HepG2 (cell line): ENCODE data around the gene RNASE7. TPM values are rescaled to one million over a fixed set of nuclear protein-coding genes. Genes with fewer than 3 reads are reported as not detected.
A peak's percentile ranks its signal among the peaks of the same experiment; 100 is the strongest.

ENCODE experiments used
- ESRRA ChIP-seq: sonication (generic); formaldehyde crosslinking; IDR thresholded peaks from 2 replicates; pipeline ENCODE4 v1.5.1; 2020; ENCODE audit warnings: mild to moderate bottlenecking, low read depth, missing genetic modification reagents
- FOXP1 ChIP-seq, 2 experiments: fragments of 450-650 bp in 1 of 2; IDR thresholded peaks; 2 replicates each; pipeline ENCODE4 v1.6.1; 2017 to 2018; ENCODE audit warnings: antibody characterized with exemption in 1 of 2
- GATAD1 ChIP-seq: IDR thresholded peaks from 2 replicates; pipeline ENCODE4 v1.6.1; 2016; ENCODE audit warnings: missing genetic modification reagents, missing compliant biosample characterization
- MXD3 ChIP-seq: IDR thresholded peaks from 2 replicates; pipeline ENCODE4 v1.6.1; 2016; ENCODE audit warnings: mild to moderate bottlenecking, missing biosample characterization, missing genetic modification reagents
- NR0B2 ChIP-seq: sonication (generic); formaldehyde crosslinking; IDR thresholded peaks from 2 replicates; pipeline ENCODE4 v1.4.0; 2020; ENCODE audit warnings: mild to moderate bottlenecking, missing genetic modification reagents
- PRPF4 ChIP-seq: fragments of 200-400 bp; formaldehyde crosslinking; IDR thresholded peaks from 2 replicates; pipeline ENCODE4 v1.6.1; 2016; ENCODE audit warnings: low read length, low read depth; ENCODE audit not compliant: poor library complexity, severe bottlenecking
- SAP130 ChIP-seq: IDR thresholded peaks from 2 replicates; pipeline ENCODE4 v1.6.1; 2016; ENCODE audit warnings: low read depth
- STAT6 ChIP-seq: sonication (generic); formaldehyde crosslinking; IDR thresholded peaks from 2 replicates; pipeline ENCODE4 v1.4.0; 2020; ENCODE audit warnings: missing genetic modification reagents, mild to moderate bottlenecking, borderline replicate concordance
- TAF1 ChIP-seq: sonication (generic); formaldehyde crosslinking; IDR thresholded peaks from 2 replicates; pipeline ENCODE4 v1.4.0; 2020; ENCODE audit warnings: missing genetic modification reagents
- TGIF2 ChIP-seq: IDR thresholded peaks from 2 replicates; pipeline ENCODE4 v1.6.1; 2016; ENCODE audit warnings: control low read depth, missing compliant biosample characterization
- THAP11 ChIP-seq: IDR thresholded peaks from 2 replicates; pipeline ENCODE4 v1.6.1; 2016; ENCODE audit warnings: missing biosample characterization, missing genetic modification reagents
- THRA ChIP-seq: sonication (generic); formaldehyde crosslinking; IDR thresholded peaks from 2 replicates; pipeline ENCODE4 v1.4.0; 2020; ENCODE audit warnings: missing genetic modification reagents, borderline replicate concordance
- ZBTB34 ChIP-seq: sonication (generic); formaldehyde crosslinking; IDR thresholded peaks from 2 replicates; pipeline ENCODE4 v1.8.0; 2022; ENCODE audit warnings: mild to moderate bottlenecking, missing genetic modification reagents
- ZEB1 ChIP-seq: IDR thresholded peaks from 2 replicates; pipeline ENCODE4 v1.6.1; 2012; ENCODE audit warnings: mild to moderate bottlenecking, low read depth, inconsistent platforms; ENCODE audit not compliant: insufficient replicate concordance
- ZGPAT ChIP-seq: IDR thresholded peaks from 2 replicates; pipeline ENCODE4 v1.6.1; 2016; ENCODE audit warnings: mild to moderate bottlenecking
- ZNF17 ChIP-seq: sonication (generic); formaldehyde crosslinking; IDR thresholded peaks from 2 replicates; pipeline ENCODE4 v1.5.0; 2020; ENCODE audit warnings: mild to moderate bottlenecking, missing genetic modification reagents
- ZNF337 ChIP-seq: sonication (generic); formaldehyde crosslinking; IDR thresholded peaks from 2 replicates; pipeline ENCODE4 v1.5.1; 2020; ENCODE audit warnings: missing genetic modification reagents, low read depth, mild to moderate bottlenecking, borderline replicate concordance
- ZNF33A ChIP-seq: sonication (generic); formaldehyde crosslinking; IDR thresholded peaks from 2 replicates; pipeline ENCODE4 v1.5.1; 2020; ENCODE audit warnings: missing genetic modification reagents, mild to moderate bottlenecking, moderate library complexity, borderline replicate concordance
- ZNF33B ChIP-seq: sonication (generic); formaldehyde crosslinking; IDR thresholded peaks from 2 replicates; pipeline ENCODE4 v1.5.1; 2020; ENCODE audit warnings: mild to moderate bottlenecking, missing genetic modification reagents
- ZNF670 ChIP-seq: sonication (generic); formaldehyde crosslinking; IDR thresholded peaks from 2 replicates; pipeline ENCODE4 v1.8.0; 2022; ENCODE audit warnings: mild to moderate bottlenecking, missing genetic modification reagents, borderline replicate concordance
- ZNF724P ChIP-seq: sonication (generic); formaldehyde crosslinking; IDR thresholded peaks from 2 replicates; pipeline ENCODE4 v1.8.0; 2022; ENCODE audit warnings: missing genetic modification reagents, borderline replicate concordance
- polyA plus RNA-seq, 8 experiments: library from polyadenylated mRNA; depleted of rRNA in 3 of 8; stranded (reverse) in 7 of 8; unstranded in 1 of 8; fragments of >200 nt; fragmentation: Illumina TruSeq in 4 of 8; extraction: Trizol in 4 of 8; gene quantifications; 2 replicates each; pipeline versions ENCODE4 v1.2.1 to v1.2.3, GENCODE V29; 2011 to 2016; ENCODE audit warnings: low read depth in 4 of 8, missing spikeins in 1 of 8, mixed read lengths in 1 of 8; ENCODE audit not compliant: insufficient read depth in 1 of 8
- total RNA-seq, 5 experiments: library from RNA; depleted of rRNA; stranded (reverse); fragments of >200 nt; fragmentation: Illumina TruSeq; extraction: Trizol; gene quantifications; 2 replicates each; pipeline ENCODE4 v1.2.3, GENCODE V29; 2016; ENCODE audit warnings: low read depth in 1 of 5

Gene RNASE7
- total and polyA plus RNA-seq, 2 of the 13 experiments (the other 11 are each of a cell fraction or from before 2014, with no cell fraction given): 0.04 TPM; not detected in 1

- TF ChIP-seq THRA (CRISPR knock-in tag) (peak; percentile 91), ZNF17 (CRISPR knock-in tag) (no peak), THAP11 (CRISPR knock-in tag) (peak; percentile 87), ZBTB34 (CRISPR knock-in tag) (no peak), FOXP1 (IDR thresholded peaks at IDR 0.05) (no peak), FOXP1 (CRISPR knock-in tag; IDR thresholded peaks at IDR 0.05) (0 out of 2 replicates have a peak, but pooled peaks have one; percentile 25), ESRRA (CRISPR knock-in tag) (no peak), NR0B2 (CRISPR knock-in tag) (no peak; the same call in 1 of the 2 replicates), ZNF337 (CRISPR knock-in tag) (peak; percentile 49; the same call in 1 of the 2 replicates), ZNF33B (CRISPR knock-in tag) (0 out of 2 replicates have a peak, but pooled peaks have one; percentile 86), ZNF724P (CRISPR knock-in tag) (0 out of 2 replicates have a peak, but pooled peaks have one; percentile 40), ZNF670 (CRISPR knock-in tag) (peak; percentile 68; the same call in 1 of the 2 replicates), PRPF4 (no peak), ZGPAT (CRISPR knock-in tag) (peak; percentile 88), GATAD1 (CRISPR knock-in tag) (peak; percentile 80), ZEB1 (no peak), SAP130 (CRISPR knock-in tag) (peak; percentile 74), MXD3 (CRISPR knock-in tag) (peak; percentile 89), TGIF2 (CRISPR knock-in tag) (no peak), TAF1 (peak; percentile 48; the same call in 1 of the 2 replicates), ZNF33A (CRISPR knock-in tag) (no peak), STAT6 (CRISPR knock-in tag) (0 out of 2 replicates have a peak, but pooled peaks have one; percentile 47)
Measured at GRCh38 chr14:21092273-21093011, 50.3 kb downstream of the RNASE7 start (continued).
